HCT116 (cell line): Measurements from ENCODE around the gene MRPL44. TPM values are rescaled to one million over a fixed set of nuclear protein-coding genes. Genes with fewer than 3 reads are reported as not detected.

ENCODE experiments used
- ATAC-seq: fragments of 200-7000 bp; cut with Tn5 transposase; 2 replicates; pipeline ENCODE4 v1.9.1; 2020; ENCODE audit warnings: mild to moderate bottlenecking, moderate library complexity
- BruUV-seq: library from RNA; stranded (reverse); fragments of 400-500 nt; replicated peaks from 2 replicates; lab custom pipeline; 2021; lab: Mats Ljungman, UMichigan
- CTCF ChIA-PET: fragments of 300-600 bp; sonication (Branson Sonifier 250); formaldehyde crosslinking; loops from one replicate; lab custom pipeline; 2021; ENCODE audit warnings: antibody characterized with exemption; lab: Charles Lee
- POLR2A ChIA-PET: fragments of 300-600, 350-600 bp; sonication (Branson Sonifier 250); formaldehyde crosslinking; loops from one replicate; lab custom pipeline; 2021; ENCODE audit warnings: antibody characterized with exemption; lab: Charles Lee
- RAD21 ChIA-PET, 2 experiments: fragments of 300-600 bp; sonication (Branson Sonifier 250); formaldehyde crosslinking; loops; one replicate each; lab custom pipeline; 2023; ENCODE audit warnings: low total read pairs in 2 of 2; ENCODE audit not compliant: uncharacterized antibody in 2 of 2, unreplicated experiment in 2 of 2, low non-redundant PET in 1 of 2; lab: Charles Lee
- DNase-seq: peaks from one replicate; pipeline ENCODE4 v3.0.0-alpha.2; 2010; ENCODE audit warnings: low read depth, low spot score
- H2AFZ ChIP-seq: fragments of 200-600 bp; shearing (Covaris generic), sonication (generic); 2 replicates; pipeline ENCODE4 v1.6.1; 2017; ENCODE audit warnings: low read depth, mixed run types, mixed read lengths, antibody characterized with exemption, low read length; ENCODE audit not compliant: poor library complexity, severe bottlenecking
- H3K27ac ChIP-seq: 2 replicates; pipeline ENCODE4 v1.5.1; 2012; ENCODE audit warnings: low read depth, low read length
- H3K27me3 ChIP-seq: fragments of 200-600 bp; sonication (generic); 2 replicates; pipeline ENCODE4 v1.6.1; 2016; ENCODE audit warnings: mixed run types, low read length, mixed read lengths; ENCODE audit not compliant: insufficient read depth
- H3K36me3 ChIP-seq, 2 experiments: fragments of 200-500 bp in 1 of 2; fragments of 200-600 bp in 1 of 2; sonication (Bioruptor generic) in 1 of 2; sonication (generic) in 1 of 2; 2 replicates each; pipeline versions ENCODE4 v1.5.1 to v1.6.1; 2014 to 2016; ENCODE audit warnings: low read length in 2 of 2, inconsistent platforms in 1 of 2, mixed read lengths in 1 of 2, mixed run types in 1 of 2; ENCODE audit not compliant: insufficient read depth in 2 of 2, control insufficient read depth in 1 of 2
- H3K4me1 ChIP-seq, 2 experiments: fragments of 200-600 bp in 1 of 2; sonication (generic) in 1 of 2; 2 replicates each; pipeline versions ENCODE4 v1.5.1 to v1.6.1; 2012 to 2017; ENCODE audit warnings: low read length in 2 of 2, inconsistent platforms in 1 of 2, mild to moderate bottlenecking in 1 of 2, mixed read lengths in 1 of 2, mixed run types in 1 of 2, moderate library complexity in 1 of 2; ENCODE audit not compliant: insufficient read depth in 2 of 2, control insufficient read depth in 1 of 2
- H3K4me2 ChIP-seq: fragments of 200-600 bp; sonication (generic); 2 replicates; pipeline ENCODE4 v1.6.1; 2017; ENCODE audit warnings: mixed run types, low read length, mixed read lengths
- H3K4me3 ChIP-seq, 2 experiments: fragments of 200-600 bp in 1 of 2; sonication (generic) in 1 of 2; replicated peaks in 1 of 2; 2 replicates each; pipeline ENCODE4 v1.5.1; 2011 to 2016; ENCODE audit warnings: low read length in 2 of 2, control low read depth in 1 of 2, low read depth in 1 of 2, mild to moderate bottlenecking in 1 of 2, mixed read lengths in 1 of 2, mixed run types in 1 of 2
- H3K79me2 ChIP-seq: fragments of 200-600 bp; sonication (generic); 2 replicates; pipeline ENCODE4 v1.6.1; 2017; ENCODE audit warnings: mild to moderate bottlenecking, mixed run types, low read length, moderate library complexity, mixed read lengths; ENCODE audit not compliant: insufficient read depth
- H3K9ac ChIP-seq: fragments of 200-600 bp; sonication (generic); 2 replicates; pipeline ENCODE4 v1.6.1; 2016; ENCODE audit warnings: low read length, mixed read lengths
- H3K9me2 ChIP-seq: fragments of 200-600 bp; sonication (generic), shearing (Covaris generic); 2 replicates; pipeline ENCODE4 v1.6.1; 2017; ENCODE audit warnings: mixed run types, mild to moderate bottlenecking, moderate library complexity; ENCODE audit not compliant: insufficient read depth
- H3K9me3 ChIP-seq, 2 experiments: fragments of 200-500 bp in 1 of 2; fragments of 200-600 bp in 1 of 2; sonication (Bioruptor generic) in 1 of 2; sonication (generic) in 1 of 2; 2 replicates each; pipeline ENCODE4 v1.6.1; 2014 to 2017; ENCODE audit warnings: low read length in 2 of 2, mixed read lengths in 2 of 2, inconsistent platforms in 1 of 2, low read depth in 1 of 2, mild to moderate bottlenecking in 1 of 2, mixed run types in 1 of 2, moderate library complexity in 1 of 2; ENCODE audit not compliant: control insufficient read depth in 1 of 2, insufficient read depth in 1 of 2
- H4K20me1 ChIP-seq: fragments of 200-600 bp; sonication (generic), shearing (Covaris generic); 2 replicates; pipeline ENCODE4 v1.6.1; 2017; ENCODE audit warnings: mixed run types, mild to moderate bottlenecking, moderate library complexity; ENCODE audit not compliant: insufficient read depth
- ATF3 ChIP-seq: IDR thresholded peaks from 2 replicates; pipeline ENCODE4 v1.6.1; 2012
- EGR1 ChIP-seq: IDR thresholded peaks from 2 replicates; pipeline ENCODE4 v1.6.1; 2012; ENCODE audit warnings: low read depth
- EZH2 ChIP-seq: fragments of 200-600 bp; sonication (generic); IDR thresholded peaks from 2 replicates; pipeline ENCODE4 v1.6.1; 2017; ENCODE audit warnings: antibody characterized with exemption, mixed run types
- FOSL1 ChIP-seq: IDR thresholded peaks from 2 replicates; pipeline ENCODE4 v1.6.1; 2012; ENCODE audit warnings: low read depth
- JUND ChIP-seq: IDR thresholded peaks from 2 replicates; pipeline ENCODE4 v1.6.1; 2012
- MAX ChIP-seq: IDR thresholded peaks from 2 replicates; pipeline ENCODE4 v1.6.1; 2012
- POLR2AphosphoS5 ChIP-seq: IDR thresholded peaks from 2 replicates; pipeline ENCODE4 v1.6.1; 2011; ENCODE audit warnings: mild to moderate bottlenecking, low read depth, low read length, moderate library complexity
- REST ChIP-seq: IDR thresholded peaks from 2 replicates; pipeline ENCODE4 v1.6.1; 2012; ENCODE audit warnings: low read depth
- SIN3A ChIP-seq: IDR thresholded peaks from 2 replicates; pipeline ENCODE4 v1.6.1; 2012; ENCODE audit warnings: low read depth
- SRF ChIP-seq: IDR thresholded peaks from 2 replicates; pipeline ENCODE4 v1.6.1; 2012; ENCODE audit warnings: low read depth
- TCF7L2 ChIP-seq: IDR thresholded peaks from 2 replicates; pipeline ENCODE4 v1.7.0; 2011; ENCODE audit warnings: borderline replicate concordance, inconsistent platforms; ENCODE audit not compliant: insufficient read depth, insufficient read length; ENCODE audit errors: extremely low read depth
- YY1 ChIP-seq: IDR thresholded peaks from 2 replicates; pipeline ENCODE4 v1.6.1; 2011; ENCODE audit warnings: low read length, low read depth, moderate library complexity, mild to moderate bottlenecking; ENCODE audit not compliant: insufficient replicate concordance; ENCODE audit errors: extremely low read depth
- ZFX ChIP-seq: fragments of 450-650 bp; IDR thresholded peaks from 2 replicates; pipeline ENCODE4 v1.6.1; 2017
- ZNF274 ChIP-seq: fragments of 200-500 bp; sonication (Bioruptor generic); IDR thresholded peaks from 2 replicates; pipeline ENCODE4 v1.6.1; 2014; ENCODE audit warnings: mild to moderate bottlenecking, low read depth, low read length, inconsistent platforms
- intact Hi-C: fragments of 100-400 bp; cut with micrococcal nuclease; formaldehyde crosslinking; loops from 2 replicates; pipeline ENCODE4 v1.10.0; 2022
- total RNA-seq: library from RNA; stranded (reverse); gene quantifications from one replicate; pipeline ENCODE4 v1.2.1, GENCODE V29; 2021; ENCODE audit not compliant: unreplicated experiment

The MRPL44 gene
- total RNA-seq, 1 experiment from 2014 or later: 45.8 TPM

- Histone ChIP-seq H3K9me3 (no peaks in the 10 kb centered on the region), H2AFZ (no peak overlapping the region), H3K9ac (no peak overlapping the region), H3K36me3 (peaks cover 3 to 6% of the 10 kb centered on the region in 2 experiments; a peak in 2 of 4 replicates), H4K20me1 (no peaks in the 10 kb centered on the region), H3K4me3 (no peak overlapping the region)
- no peak for ATAC-seq
- no peak for DNase-seq
- CTCF ChIA-PET: no interaction called here
- TF ChIP-seq ATF3 (no peak), EGR1 (no peak), ZNF274 (no peak), YY1 (no peak), JUND (no peak), FOSL1 (no peak), SIN3A (no peak), REST (no peak), EZH2 (no peak), POLR2AphosphoS5 (no peak), SRF (no peak), TCF7L2 (no peak), MAX (no peak), ZFX (no peak)
- TF ChIP-seq, all 23 proteins: peak for 0
- H3K4me2 ChIP-seq: no peak overlapping the region
- ChIA-PET POLR2A (no interaction called here), RAD21 (no interaction called here)
- H3K79me2 ChIP-seq: peaks cover 11% of the 10 kb centered on the region; the same call in 1 of the 2 replicates
- H3K27me3 ChIP-seq: no peaks in the 10 kb centered on the region
- H3K27ac ChIP-seq: no peak overlapping the region
- H3K4me1 ChIP-seq: no peaks in the 10 kb centered on the region
- no TSS peak for BruUV-seq
- no peaks in the 10 kb centered on the region for H3K9me2 ChIP-seq
- intact Hi-C loops: no loop called here
Observed at GRCh38 chr2:223914324-223914723, 42.9 kb upstream of the MRPL44 start.
